Measurements from ENCODE around the gene TBC1D8. TPM values are rescaled to one million over a fixed set of nuclear protein-coding genes. Genes with fewer than 3 reads are reported as not detected.

TBC1D8 gene
- total RNA-seq, 2 experiments from 2014 or later, result 4.0 to 4.5 TPM

- Mint-ChIP-seq H3K4me3 (no peak overlapping the region), H3K27me3 (ENCODE audit: low read depth) (no peaks in the 10 kb centered on the region), H3K4me1 (ENCODE audit: low read depth) (no peaks in the 10 kb centered on the region), H3K27ac (no peak overlapping the region), H3K9me3 (no peaks in the 10 kb centered on the region), H3K36me3 (ENCODE audit: low read depth) (no peaks in the 10 kb centered on the region)
- DNase-seq, result no peak
- intact Hi-C loops (cut with micrococcal nuclease), result no loop called here
- CTCF ChIA-PET, result no interaction called here
Measured at GRCh38 chr2:101113441-101114267, 37.5 kb downstream of the TBC1D8 start.

DNA sequence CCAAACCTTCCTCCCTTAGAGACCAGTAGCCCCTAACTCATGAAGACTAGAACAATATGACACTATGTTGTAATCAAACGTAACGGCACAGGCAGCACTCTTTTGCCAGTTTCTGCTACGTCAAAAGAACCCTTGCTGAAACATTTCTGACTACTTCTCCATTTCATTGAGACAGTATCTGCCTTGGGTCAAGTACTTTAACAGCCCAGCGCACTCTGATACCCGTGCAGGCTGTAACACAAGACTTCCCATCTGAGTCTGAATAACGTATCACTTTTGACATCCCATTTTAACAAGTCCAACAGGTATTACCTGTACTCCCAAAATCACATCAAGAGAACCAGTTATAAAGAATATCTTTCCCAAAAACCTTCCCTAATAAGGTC lies 38.4 kb downstream of the TBC1D8 start:
- Mint-ChIP-seq H3K27ac (no peak overlapping the region), H3K27me3 (ENCODE audit: low read depth) (no peaks in the 10 kb centered on the region), H3K4me1 (ENCODE audit: low read depth) (no peaks in the 10 kb centered on the region), H3K4me3 (no peak overlapping the region), H3K9me3 (no peaks in the 10 kb centered on the region), H3K36me3 (ENCODE audit: low read depth) (no peaks in the 10 kb centered on the region)
- intact Hi-C loops (cut with micrococcal nuclease), result no loop called here
- no peak for DNase-seq
- CTCF ChIA-PET, result no interaction called here

DNA sequence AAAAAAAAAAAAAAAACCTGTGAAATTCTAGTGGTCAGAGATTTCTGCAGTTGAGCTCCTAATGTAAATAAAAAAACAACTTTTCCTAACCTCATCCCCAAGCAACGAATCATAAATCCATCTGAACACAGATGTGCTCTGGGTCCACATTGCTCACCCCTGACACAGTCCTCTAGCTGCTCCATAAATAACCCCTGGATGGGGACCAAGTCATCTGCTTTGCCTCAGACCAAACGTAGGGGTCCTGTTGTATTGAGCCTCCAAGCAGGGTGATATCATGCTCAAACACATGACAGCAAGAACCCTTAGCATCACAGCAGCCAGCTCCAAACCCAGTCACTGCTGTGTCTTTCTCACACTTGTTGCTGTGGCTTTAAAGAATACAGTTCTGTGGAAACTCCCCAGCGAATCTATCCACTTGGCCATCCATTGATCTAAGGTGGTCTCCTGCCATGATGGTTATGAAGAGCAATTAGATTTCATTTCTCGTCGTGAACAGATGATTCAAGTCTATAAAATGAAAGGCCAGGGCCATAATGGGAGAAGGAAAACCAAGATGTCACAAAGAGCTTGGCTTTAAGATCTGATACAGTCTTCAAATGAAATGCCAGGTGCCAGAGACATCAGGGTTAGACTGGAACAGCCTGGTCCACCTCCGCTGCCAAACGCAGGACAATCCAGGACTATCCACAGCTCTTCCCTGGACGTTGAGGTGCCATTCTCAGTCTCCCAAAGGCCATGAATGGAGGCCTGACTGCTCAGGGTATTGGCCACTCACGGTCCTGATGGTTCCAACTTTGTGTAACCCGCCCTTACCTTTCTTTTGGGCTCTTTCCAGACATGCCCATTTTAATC lies 39.0 kb downstream of the TBC1D8 start:
- DNase-seq, result no peak
- no peaks in the 10 kb centered on the region for H3K36me3 Mint-ChIP-seq (ENCODE audit: low read depth)
- intact Hi-C loops (cut with micrococcal nuclease), result no loop called here
- no peaks in the 10 kb centered on the region for H3K4me1 Mint-ChIP-seq (ENCODE audit: low read depth)
- no peak overlapping the region for H3K4me3 Mint-ChIP-seq
- no peaks in the 10 kb centered on the region for H3K9me3 Mint-ChIP-seq
- H3K27ac Mint-ChIP-seq, result no peak overlapping the region
- H3K27me3 Mint-ChIP-seq (ENCODE audit: low read depth), result no peaks in the 10 kb centered on the region
- CTCF ChIA-PET, result no interaction called here

DNA sequence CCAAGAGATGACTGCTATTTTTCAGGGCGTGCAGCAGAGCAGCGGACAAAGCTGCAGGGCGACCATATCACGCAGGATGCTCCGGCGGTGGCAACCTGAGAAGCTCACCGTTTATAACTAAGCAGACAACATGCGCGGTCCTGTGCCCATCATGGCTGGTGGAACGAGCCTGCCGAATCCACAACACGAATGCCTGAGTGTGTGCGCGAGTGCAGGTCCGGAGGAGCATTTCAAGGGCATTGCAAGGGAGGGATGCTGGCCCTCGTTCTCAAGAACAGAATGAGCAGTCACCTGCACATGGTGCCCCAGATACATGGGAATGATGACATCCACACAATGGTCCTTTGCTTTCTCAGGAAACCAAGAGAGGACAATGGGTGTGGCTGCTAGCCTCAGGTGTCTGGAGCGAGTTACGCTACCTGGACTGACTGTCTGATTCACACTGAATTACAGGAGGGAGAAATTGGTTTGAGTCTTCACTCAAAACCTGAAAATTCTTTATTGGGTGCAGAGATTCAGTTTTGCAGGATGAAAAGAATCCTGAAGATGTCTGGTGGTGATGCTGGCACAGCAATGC lies 39.8 kb downstream of the TBC1D8 start:
- no peaks in the 10 kb centered on the region for H3K9me3 Mint-ChIP-seq
- CTCF ChIA-PET, result no interaction called here
- no peaks in the 10 kb centered on the region for H3K27me3 Mint-ChIP-seq (ENCODE audit: low read depth)
- H3K4me1 Mint-ChIP-seq (ENCODE audit: low read depth), result no peaks in the 10 kb centered on the region
- H3K4me3 Mint-ChIP-seq, result no peak overlapping the region
- no peaks in the 10 kb centered on the region for H3K36me3 Mint-ChIP-seq (ENCODE audit: low read depth)
- H3K27ac Mint-ChIP-seq, result no peak overlapping the region
- DNase-seq, result no peak
- intact Hi-C loops (cut with micrococcal nuclease), result no loop called here

GRCh38 chr2:101109451-101110118 lies 41.6 kb downstream of the TBC1D8 start:
- Mint-ChIP-seq H3K36me3 (ENCODE audit: low read depth) (no peaks in the 10 kb centered on the region), H3K4me3 (no peak overlapping the region), H3K9me3 (no peaks in the 10 kb centered on the region), H3K27ac (no peak overlapping the region), H3K4me1 (ENCODE audit: low read depth) (no peaks in the 10 kb centered on the region), H3K27me3 (ENCODE audit: low read depth) (no peaks in the 10 kb centered on the region)
- CTCF ChIA-PET, result no interaction called here
- intact Hi-C loops (cut with micrococcal nuclease), result no loop called here
- DNase-seq, result no peak

- Mint-ChIP-seq H3K36me3 (ENCODE audit: low read depth) (no peaks in the 10 kb centered on the region), H3K4me1 (ENCODE audit: low read depth) (no peaks in the 10 kb centered on the region), H3K4me3 (no peak overlapping the region), H3K27ac (no peak overlapping the region), H3K9me3 (peaks cover 2% of the 10 kb centered on the region), H3K27me3 (ENCODE audit: low read depth) (no peaks in the 10 kb centered on the region)
- no peak for DNase-seq
- CTCF ChIA-PET, result no interaction called here
- intact Hi-C loops (cut with micrococcal nuclease), result no loop called here
Measured at GRCh38 chr2:101108357-101108756, 42.8 kb downstream of the TBC1D8 start.

DNA sequence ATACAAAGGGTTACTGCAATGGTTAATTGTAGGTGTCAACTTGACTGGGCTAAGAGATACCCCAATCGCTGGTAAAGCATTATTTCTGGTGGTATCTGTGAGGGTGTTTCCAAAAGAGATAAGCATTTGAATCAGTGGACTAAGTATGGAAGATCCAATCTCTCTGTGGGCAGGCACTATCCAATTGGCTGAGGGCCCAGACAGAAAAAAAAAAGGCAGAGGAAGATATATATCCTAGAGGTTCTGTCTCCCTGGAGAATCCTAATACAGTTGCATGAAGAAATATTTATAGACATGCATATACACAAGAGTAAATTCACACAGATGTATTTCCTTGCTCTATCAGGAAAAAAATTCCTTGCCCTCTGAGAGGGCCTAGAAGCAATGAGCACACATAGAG lies 43.9 kb downstream of the TBC1D8 start:
- DNase-seq, result no peak
- no peak overlapping the region for H3K4me3 Mint-ChIP-seq
- H3K36me3 Mint-ChIP-seq (ENCODE audit: low read depth), result no peaks in the 10 kb centered on the region
- intact Hi-C loops (cut with micrococcal nuclease), result no loop called here
- CTCF ChIA-PET, result no interaction called here
- H3K4me1 Mint-ChIP-seq (ENCODE audit: low read depth), result no peaks in the 10 kb centered on the region
- H3K9me3 Mint-ChIP-seq, result peaks cover 8% of the 10 kb centered on the region
- no peaks in the 10 kb centered on the region for H3K27me3 Mint-ChIP-seq (ENCODE audit: low read depth)
- H3K27ac Mint-ChIP-seq, result no peak overlapping the region

DNA sequence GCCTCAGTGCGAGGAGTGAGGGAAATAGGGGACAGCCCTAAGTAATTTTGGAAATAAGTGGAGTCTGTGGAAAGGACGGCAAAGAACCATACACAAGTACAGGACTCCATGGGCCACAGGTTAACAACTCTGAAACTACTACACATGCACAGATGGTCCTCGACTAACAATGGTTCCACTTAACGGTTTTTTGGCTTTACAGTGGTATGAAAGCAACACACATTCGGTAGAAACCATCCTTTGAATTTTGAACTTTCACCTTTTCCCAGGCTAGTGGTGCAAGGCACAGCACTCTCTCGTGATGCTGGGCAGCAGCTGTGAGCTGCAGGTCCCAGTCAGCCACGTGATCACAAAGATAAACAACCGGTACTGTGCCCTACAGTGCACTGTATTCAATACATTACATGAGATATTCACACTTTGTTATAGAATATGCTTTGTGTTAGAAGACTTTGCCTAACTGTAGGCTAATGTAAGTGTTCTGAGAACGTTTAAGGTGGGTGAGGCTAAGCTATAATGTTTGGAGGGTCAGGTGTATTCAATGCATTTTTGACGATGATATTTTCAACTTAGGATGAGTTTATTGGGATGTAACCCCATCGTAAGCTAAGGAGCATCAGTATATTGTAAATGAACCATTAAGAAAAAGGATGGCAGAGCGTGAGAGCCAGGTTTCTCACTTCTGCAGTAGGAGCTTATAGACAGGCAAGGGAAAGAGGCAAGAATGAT lies 44.6 kb downstream of the TBC1D8 start:
- CTCF ChIA-PET, result interaction anchor here (0.6 kb wide), 1 partner anchor 44 kb away, joined by 6 read pairs; no protein-coding TSS in a partner anchor
- Mint-ChIP-seq H3K27ac (no peak overlapping the region), H3K4me1 (ENCODE audit: low read depth) (no peaks in the 10 kb centered on the region), H3K27me3 (ENCODE audit: low read depth) (no peaks in the 10 kb centered on the region), H3K36me3 (ENCODE audit: low read depth) (no peaks in the 10 kb centered on the region), H3K4me3 (no peak overlapping the region), H3K9me3 (peaks cover 10% of the 10 kb centered on the region)
- DNase-seq, result no peak
- intact Hi-C loops (cut with micrococcal nuclease), result no loop called here

GRCh38 chr2:101105654-101106053 lies 45.5 kb downstream of the TBC1D8 start:
- Mint-ChIP-seq H3K4me1 (ENCODE audit: low read depth) (no peaks in the 10 kb centered on the region), H3K4me3 (no peak overlapping the region), H3K27ac (no peak overlapping the region), H3K36me3 (ENCODE audit: low read depth) (no peaks in the 10 kb centered on the region), H3K9me3 (peaks cover 16% of the 10 kb centered on the region), H3K27me3 (ENCODE audit: low read depth) (no peaks in the 10 kb centered on the region)
- CTCF ChIA-PET, result interaction anchor here (0.6 to 0.7 kb wide), 2 partner anchors 43 to 85 kb away, joined by 3 to 6 read pairs; no protein-coding TSS in a partner anchor
- intact Hi-C loops (cut with micrococcal nuclease), result no loop called here
- DNase-seq, result no peak

GRCh38 chr2:101097638-101098037 lies 53.5 kb downstream of the TBC1D8 start:
- H3K4me1 Mint-ChIP-seq (ENCODE audit: low read depth), result no peaks in the 10 kb centered on the region
- intact Hi-C loops (cut with micrococcal nuclease), result no loop called here
- H3K27me3 Mint-ChIP-seq (ENCODE audit: low read depth), result no peaks in the 10 kb centered on the region
- no peak for DNase-seq
- CTCF ChIA-PET, result no interaction called here
- no peak overlapping the region for H3K4me3 Mint-ChIP-seq
- peaks cover 3% of the 10 kb centered on the region for H3K36me3 Mint-ChIP-seq (ENCODE audit: low read depth)
- no peak overlapping the region for H3K27ac Mint-ChIP-seq
- peaks cover 19% of the 10 kb centered on the region for H3K9me3 Mint-ChIP-seq

- intact Hi-C loops (cut with micrococcal nuclease), result no loop called here
- Mint-ChIP-seq H3K27ac (no peak overlapping the region), H3K4me1 (ENCODE audit: low read depth) (no peaks in the 10 kb centered on the region), H3K27me3 (ENCODE audit: low read depth) (no peaks in the 10 kb centered on the region), H3K4me3 (no peak overlapping the region), H3K36me3 (ENCODE audit: low read depth) (peaks cover 3% of the 10 kb centered on the region), H3K9me3 (peaks cover 15% of the 10 kb centered on the region)
- no peak for DNase-seq
- CTCF ChIA-PET, result no interaction called here
Measured at GRCh38 chr2:101096619-101097142, 54.5 kb downstream of the TBC1D8 start.

Data from activated naive CD4-positive, alpha-beta T cell treated with anti-CD3 and anti-CD28 coated beads for 36 hours (primary cell).